HG02588 (cell line): ENCODE data around the gene PHLDB3.
"Not testable (repeated sequence)": the region's sequence is repeated elsewhere in the genome, so short reads cannot be mapped to it uniquely, and the experiment has no call there.

Source experiments
- ATAC-seq: cut with Tn5 transposase; IDR thresholded peaks from one replicate; pipeline ENCODE4 v1.9.1; 2021; ENCODE audit warnings: mild to moderate bottlenecking, moderate library complexity; ENCODE audit not compliant: unreplicated experiment

Gene PHLDB3

GRCh38 chr19:43504426-43505185 is at the start of gene PHLDB3:
PHLDB3 (minus strand) TSS chr19:43504746; CDS start chr19:43504118, 628 bp downstream.
- ATAC-seq = peak; percentile 18

GRCh38 chr19:43553656-43554055 is 49.1 kb upstream of the PHLDB3 start:
- no peak for ATAC-seq

DNA sequence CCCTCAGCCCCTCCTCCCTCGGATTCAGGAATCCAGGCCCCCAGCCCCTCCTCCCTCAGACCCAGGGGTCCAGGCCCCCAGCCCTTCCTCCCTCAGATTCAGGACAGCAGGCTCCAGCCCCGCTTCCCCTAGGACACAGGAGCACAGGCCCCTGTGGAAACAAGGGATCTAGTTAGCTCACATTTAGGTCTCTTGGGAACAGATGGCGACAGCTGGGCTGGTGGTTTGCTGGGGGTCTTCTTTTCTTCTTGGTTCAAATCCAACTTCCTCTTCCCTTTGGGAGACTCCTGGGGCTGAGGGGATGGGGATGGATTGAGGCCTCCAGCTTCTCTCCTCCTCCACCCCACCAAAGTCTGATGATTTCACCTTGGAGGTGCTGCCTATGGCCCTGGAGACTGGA is 48.1 kb upstream of the PHLDB3 start:
- no peak for ATAC-seq

DNA sequence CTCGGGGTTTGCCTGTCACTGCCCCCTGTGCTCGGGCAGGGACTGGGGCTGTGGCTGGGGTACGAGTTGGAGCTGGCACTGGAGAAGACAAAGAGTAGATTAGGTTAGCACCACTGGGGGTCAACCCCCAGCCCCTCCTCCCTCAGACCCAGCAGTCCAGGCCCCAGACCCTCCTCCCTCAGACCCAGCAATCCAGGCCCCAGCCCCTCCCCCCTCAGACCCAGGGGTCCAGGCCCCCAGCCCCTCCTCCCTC is 47.6 kb upstream of the PHLDB3 start:
- ATAC-seq = no peak

GRCh38 chr19:43551399-43552197 is 47.1 kb upstream of the PHLDB3 start:
- no peak for ATAC-seq

DNA sequence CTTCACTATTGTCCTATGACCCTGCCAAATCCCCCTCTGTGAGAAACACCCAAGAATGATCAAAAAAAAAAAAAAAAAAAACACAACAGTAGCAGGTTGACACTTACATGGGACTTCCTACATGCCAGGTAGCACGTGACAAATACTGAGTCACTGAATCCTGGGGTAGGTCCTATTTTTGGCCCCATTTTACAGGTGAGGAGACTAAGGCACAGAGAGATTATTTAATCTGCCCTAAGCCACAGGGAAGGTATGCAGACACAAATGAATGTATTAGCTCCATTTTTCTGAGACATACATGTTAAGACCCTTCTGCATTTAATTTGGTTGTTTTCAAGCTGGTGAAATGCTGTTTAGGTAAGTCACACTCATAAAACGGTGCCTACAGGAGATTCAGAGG is 44.2 kb upstream of the PHLDB3 start:
- ATAC-seq = no peak

- ATAC-seq = not testable (repeated sequence)
These were observed 43.4 kb upstream of the PHLDB3 start for GRCh38 chr19:43547926-43548325.

GRCh38 chr19:43546581-43546980 is 42.0 kb upstream of the PHLDB3 start:
- no peak for ATAC-seq

- ATAC-seq = no peak
These were observed 41.4 kb upstream of the PHLDB3 start for GRCh38 chr19:43545981-43546380.

GRCh38 chr19:43545276-43545675 is 40.7 kb upstream of the PHLDB3 start:
- ATAC-seq = no peak

GRCh38 chr19:43544077-43544476 is 39.5 kb upstream of the PHLDB3 start:
- ATAC-seq = no peak

DNA sequence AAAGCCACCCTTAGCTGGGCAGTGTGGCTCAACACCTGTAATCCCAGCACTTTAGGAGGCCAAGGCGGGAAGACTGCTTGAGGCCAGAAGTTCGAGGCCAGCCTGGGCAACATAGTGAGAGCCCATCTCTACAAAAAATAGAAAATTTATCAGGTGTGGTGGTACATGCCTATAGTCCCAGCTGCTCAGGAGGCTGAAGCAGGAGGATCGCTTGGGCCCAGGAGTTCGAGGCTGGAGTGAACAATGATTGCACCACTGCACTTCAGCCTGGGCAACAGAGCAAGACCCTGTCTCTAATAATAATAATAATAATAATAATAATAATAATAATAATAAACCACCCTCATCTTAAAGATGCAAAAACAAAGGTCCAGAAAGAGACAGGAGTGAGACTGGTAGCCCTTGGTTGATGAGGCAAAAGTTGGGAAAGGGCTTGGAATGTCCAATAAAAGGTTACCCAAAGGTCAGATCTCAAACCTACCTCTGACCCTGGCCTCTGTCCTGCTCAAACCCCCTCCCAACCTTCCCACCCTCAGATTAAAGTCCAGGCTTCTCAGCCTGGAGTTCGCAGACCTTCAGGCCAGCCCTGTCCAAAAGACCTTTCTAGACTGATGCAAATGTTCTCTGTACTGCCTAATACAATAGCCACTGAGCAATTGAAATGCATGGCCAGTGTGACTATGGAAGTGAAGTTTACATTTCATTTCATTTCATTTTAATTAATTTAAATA is 37.5 kb upstream of the PHLDB3 start:
- no peak for ATAC-seq

GRCh38 chr19:43540381-43540780 is 35.8 kb upstream of the PHLDB3 start:
- ATAC-seq = no peak

GRCh38 chr19:43538922-43539321 is 34.4 kb upstream of the PHLDB3 start:
- ATAC-seq = no peak

- ATAC-seq = no peak
These were observed 30.5 kb upstream of the PHLDB3 start for GRCh38 chr19:43534816-43535761.

GRCh38 chr19:43534305-43534815 is 29.8 kb upstream of the PHLDB3 start:
- ATAC-seq = no peak

- peak; percentile 42 for ATAC-seq
These were observed 29.2 kb upstream of the PHLDB3 start for GRCh38 chr19:43533546-43534304.

DNA sequence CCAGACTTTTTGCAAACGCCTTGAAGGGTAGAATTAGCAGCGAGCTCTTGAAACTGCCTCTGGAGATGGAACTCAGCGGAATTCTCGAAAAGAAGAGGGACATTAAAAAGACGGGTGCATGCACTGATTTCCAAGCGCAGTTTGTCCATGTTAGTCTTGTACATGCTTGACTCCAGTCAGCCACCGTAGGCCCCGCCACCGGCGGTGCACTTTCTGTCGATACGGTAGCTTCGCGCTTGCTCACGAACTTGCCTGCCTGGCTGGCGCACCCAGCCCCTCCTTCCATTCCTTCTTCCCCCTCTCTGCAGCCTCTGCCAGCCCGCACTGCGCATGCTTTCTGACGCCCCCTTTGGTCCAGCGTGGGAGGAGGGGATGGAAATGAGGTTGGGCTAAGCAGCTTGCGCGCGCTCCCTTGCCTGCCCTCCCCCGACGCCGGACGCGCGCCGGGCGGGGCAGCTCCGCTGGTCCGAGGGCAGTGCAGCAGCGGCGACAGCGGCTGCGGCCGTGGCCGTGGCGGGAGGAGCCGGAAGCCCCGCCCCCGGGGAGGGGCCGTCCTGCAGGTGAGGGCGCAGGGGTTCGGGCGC is 28.5 kb upstream of the PHLDB3 start, which contains the start of gene ZNF575:
Gene ZNF575, plus strand, starts transcription at position 227 of the 584 bp plus-strand sequence. CDS start 1,235 bp downstream, outside the sequence.
- peak; percentile 61 for ATAC-seq

GRCh38 chr19:43532571-43532961 is 28.0 kb upstream of the PHLDB3 start:
- no peak for ATAC-seq
